HL-60/S4 (cell line): ENCODE measurements around the gene COL2A1.
"Not testable (repeated sequence)": the region's sequence is repeated elsewhere in the genome, so short reads cannot be mapped to it uniquely, and the experiment has no call there.

Experiments used
- in situ Hi-C: fragments of 300-500 bp; cut with MboI; formaldehyde crosslinking; loops from 2 replicates; pipeline ENCODE4 v1.14.3; 2022; ENCODE audit warnings: low sequenced_read_pairs

Gene COL2A1

GRCh38 chr12:47978598-47978873, 25.7 kb downstream of the COL2A1 start:
- in situ Hi-C loops = no loop called here

GRCh38 chr12:47977772-47978597, 26.3 kb downstream of the COL2A1 start:
- in situ Hi-C loops = no loop called here

- in situ Hi-C loops = no loop called here
These were observed 27.1 kb downstream of the COL2A1 start for GRCh38 chr12:47977046-47977771.

- in situ Hi-C loops = no loop called here
These were observed 28.5 kb downstream of the COL2A1 start for GRCh38 chr12:47975816-47976215.

GRCh38 chr12:47975036-47975620, 29.1 kb downstream of the COL2A1 start:
- in situ Hi-C loops = no loop called here

- in situ Hi-C loops = no loop called here
These were observed 30.4 kb downstream of the COL2A1 start for GRCh38 chr12:47973870-47974269.

- in situ Hi-C loops = no loop called here
These were observed 31.4 kb downstream of the COL2A1 start for GRCh38 chr12:47972895-47973294.

GRCh38 chr12:47970843-47971242, 33.4 kb downstream of the COL2A1 start:
- in situ Hi-C loops = no loop called here

GRCh38 chr12:47969845-47970244, 34.4 kb downstream of the COL2A1 start:
- in situ Hi-C loops = no loop called here

GRCh38 chr12:47967461-47968321, 36.6 kb downstream of the COL2A1 start:
- in situ Hi-C loops = no loop called here

GRCh38 chr12:47965581-47965980, 38.7 kb downstream of the COL2A1 start:
- in situ Hi-C loops = no loop called here

- in situ Hi-C loops = no loop called here
These were observed 40.1 kb downstream of the COL2A1 start for GRCh38 chr12:47964106-47964728.

GRCh38 chr12:47963340-47964040, 40.8 kb downstream of the COL2A1 start, which contains the start of gene TMEM106C:
Gene TMEM106C (plus strand): TSS chr12:47963596. CDS start chr12:47964237, 641 bp downstream.
- in situ Hi-C loops = no loop called here

GRCh38 chr12:47962198-47962597, 42.1 kb downstream of the COL2A1 start:
- in situ Hi-C loops = no loop called here

GRCh38 chr12:47957671-47958070, 46.6 kb downstream of the COL2A1 start:
- in situ Hi-C loops = not testable (repeated sequence)

- in situ Hi-C loops = no loop called here
These were observed 49.2 kb downstream of the COL2A1 start for GRCh38 chr12:47955059-47955458.

GRCh38 chr12:47954467-47955045, 49.7 kb downstream of the COL2A1 start:
- in situ Hi-C loops = no loop called here

- in situ Hi-C loops = no loop called here
These were observed 50.2 kb downstream of the COL2A1 start for GRCh38 chr12:47954058-47954457.

GRCh38 chr12:47950856-47951468, 53.3 kb downstream of the COL2A1 start:
- in situ Hi-C loops = no loop called here
